GM15510 (cell line): ENCODE data around the gene STEAP4.

ENCODE experiments used
- POLR2A ChIP-seq: IDR thresholded peaks from 3 replicates; pipeline ENCODE4 v1.6.1; 2011; ENCODE audit warnings: borderline replicate concordance; ENCODE audit not compliant: insufficient read length; ENCODE audit errors: extremely low read depth

STEAP4 gene

GRCh38 chr7:88306590-88307048 is at the start of gene STEAP4:
STEAP4 (minus strand) TSS chr7:88306894; CDS start chr7:88284269, 22,625 bp downstream.
- no peak for TF ChIP-seq POLR2A

- no peak for TF ChIP-seq POLR2A
These were observed 48.3 kb upstream of the STEAP4 start for GRCh38 chr7:88355011-88355410.

GRCh38 chr7:88350118-88350517 is 43.4 kb upstream of the STEAP4 start:
- no peak for TF ChIP-seq POLR2A

- TF ChIP-seq POLR2A: no peak
These were observed 40.8 kb upstream of the STEAP4 start for GRCh38 chr7:88347517-88347916.

- no peak for TF ChIP-seq POLR2A
These were observed 40.4 kb upstream of the STEAP4 start for GRCh38 chr7:88347090-88347489.

- TF ChIP-seq POLR2A: no peak
These were observed 39.7 kb upstream of the STEAP4 start for GRCh38 chr7:88346357-88346756.

- no peak for TF ChIP-seq POLR2A
These were observed 38.5 kb upstream of the STEAP4 start for GRCh38 chr7:88344956-88345832.

- TF ChIP-seq POLR2A: no peak
These were observed 37.6 kb upstream of the STEAP4 start for GRCh38 chr7:88344271-88344670.

- TF ChIP-seq POLR2A: no peak
These were observed 32.7 kb upstream of the STEAP4 start for GRCh38 chr7:88339195-88339922.

GRCh38 chr7:88338503-88338902 is 31.8 kb upstream of the STEAP4 start:
- TF ChIP-seq POLR2A: no peak

- TF ChIP-seq POLR2A: no peak
These were observed 30.9 kb upstream of the STEAP4 start for GRCh38 chr7:88337572-88337971.

- TF ChIP-seq POLR2A: no peak
These were observed 24.6 kb upstream of the STEAP4 start for GRCh38 chr7:88331322-88331721.

GRCh38 chr7:88329532-88330463 is 23.1 kb upstream of the STEAP4 start:
- TF ChIP-seq POLR2A: no peak

- no peak for TF ChIP-seq POLR2A
These were observed 22.1 kb upstream of the STEAP4 start for GRCh38 chr7:88328787-88329186.
